HG03064 (cell line): Measurements from ENCODE around the gene HDAC1.
"Not testable (repeated sequence)": the region's sequence is repeated elsewhere in the genome, so short reads cannot be mapped to it uniquely, and the experiment has no call there.

ENCODE experiments used
- ATAC-seq: cut with Tn5 transposase; IDR thresholded peaks from one replicate; pipeline ENCODE4 v1.9.1; 2021; ENCODE audit warnings: low read depth; ENCODE audit not compliant: unreplicated experiment

The HDAC1 gene

DNA sequence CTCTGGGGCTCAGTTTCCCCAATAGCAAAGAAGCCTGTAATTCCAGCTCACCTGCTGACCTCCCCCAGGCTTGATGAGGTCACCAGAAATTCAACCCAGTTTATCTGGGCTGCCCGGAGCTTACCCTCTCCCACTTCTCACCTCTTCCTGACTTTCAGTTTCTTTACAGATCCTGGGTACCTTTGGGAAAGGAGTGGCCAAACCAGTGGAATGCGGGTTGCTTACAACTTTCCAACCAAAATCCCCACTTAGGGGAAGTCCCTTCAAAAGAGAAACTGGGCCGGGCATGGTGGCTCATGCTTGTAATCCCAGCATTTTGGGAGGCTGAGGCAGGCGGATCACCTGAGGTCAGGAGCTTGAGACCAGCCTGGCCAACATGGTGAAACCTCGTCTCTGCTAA lies 50.1 kb downstream of the HDAC1 start:
- ATAC-seq, result no peak

- no peak for ATAC-seq
These were observed 50.8 kb downstream of the HDAC1 start for GRCh38 chr1:32342704-32343103.

GRCh38 chr1:32345289-32345827 lies 53.5 kb downstream of the HDAC1 start:
- ATAC-seq, result no peak

DNA sequence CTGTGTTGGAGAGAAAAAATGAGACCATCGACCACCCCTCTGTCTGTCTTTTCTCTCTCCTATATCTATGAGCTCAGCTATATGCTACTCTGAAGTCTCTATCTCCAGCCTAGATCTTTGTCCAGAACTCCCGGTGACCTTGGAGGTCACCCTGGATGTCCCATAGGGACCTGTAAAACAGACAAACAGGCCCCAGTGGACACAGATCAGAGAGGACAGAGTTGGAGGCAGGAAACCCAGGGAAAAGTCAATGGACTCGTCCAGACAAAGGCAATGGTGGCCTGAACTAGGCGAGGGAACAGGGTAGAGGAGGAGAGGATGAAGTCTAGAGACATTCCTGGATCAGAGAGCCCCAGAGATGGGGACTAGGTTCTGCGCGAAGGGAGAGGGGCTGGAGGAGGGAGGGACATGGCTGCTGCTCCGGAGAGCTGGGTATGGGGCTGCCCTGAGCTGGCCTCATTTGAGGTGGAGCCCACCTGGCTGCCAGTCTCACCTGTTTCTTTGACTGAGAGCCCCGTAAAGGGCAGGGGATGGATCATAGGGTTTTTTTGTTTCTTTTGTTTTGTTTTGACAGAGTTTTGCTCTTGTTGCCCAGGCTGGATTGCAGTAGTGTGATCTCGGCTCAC lies 54.8 kb downstream of the HDAC1 start:
- ATAC-seq, result no peak

DNA sequence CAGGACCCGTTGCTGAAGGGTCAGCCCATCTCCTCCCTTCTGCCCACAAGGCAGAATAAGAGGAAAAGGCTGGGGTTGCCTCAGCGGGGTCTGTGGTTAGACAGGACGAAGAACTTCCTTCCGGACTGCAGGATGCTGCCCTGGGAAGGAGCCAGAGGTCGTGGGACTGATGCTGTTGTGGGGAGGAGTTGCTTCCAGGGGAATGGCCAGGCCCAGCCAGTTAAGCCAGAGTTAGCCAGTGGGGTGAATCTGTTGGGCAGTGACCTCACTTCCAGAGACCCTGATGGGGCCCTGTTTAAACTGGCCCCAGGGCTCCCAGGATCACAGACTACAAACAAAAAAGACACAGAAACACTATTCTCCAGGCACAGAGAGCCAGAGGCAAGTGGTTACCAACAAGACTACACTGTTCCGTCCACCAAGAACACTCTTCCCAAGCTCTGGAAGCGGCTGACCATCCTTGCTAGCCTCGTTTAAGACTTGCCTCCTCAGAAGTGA lies 57.4 kb downstream of the HDAC1 start:
- no peak for ATAC-seq

GRCh38 chr1:32350785-32351398 lies 59.0 kb downstream of the HDAC1 start:
- peak; percentile 41 for ATAC-seq

- peak; percentile 84 for ATAC-seq
These were observed 59.7 kb downstream of the HDAC1 start for GRCh38 chr1:32351399-32352238.

- ATAC-seq, result no peak
These were observed 60.4 kb downstream of the HDAC1 start for GRCh38 chr1:32352239-32352745.

DNA sequence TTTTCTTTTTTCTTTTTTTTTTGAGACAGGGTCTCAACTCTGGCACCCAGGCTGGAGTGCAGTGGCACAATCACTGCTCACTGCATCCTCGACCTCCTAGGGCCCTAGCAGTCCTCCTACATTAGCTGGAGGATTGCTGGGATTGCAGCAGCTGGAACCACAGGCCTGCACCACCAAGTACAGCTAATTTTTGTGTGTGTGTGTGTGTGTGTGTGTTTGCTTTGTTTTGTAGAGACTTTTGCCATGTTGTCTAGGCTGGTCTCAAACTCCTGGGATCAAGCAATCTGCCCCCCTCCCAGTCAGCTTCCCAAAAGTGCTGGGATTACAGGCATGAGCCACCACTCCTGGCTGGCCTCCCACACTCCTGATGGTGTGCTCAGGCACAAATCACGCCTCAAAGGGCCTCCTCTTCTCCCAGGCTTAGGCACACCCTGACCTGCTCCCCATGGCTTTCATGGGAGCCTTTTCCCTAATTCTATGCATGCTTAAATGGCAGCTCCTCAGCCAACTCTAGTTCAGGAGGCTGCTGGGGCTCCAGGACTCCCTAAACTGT lies 61.0 kb downstream of the HDAC1 start:
- no peak for ATAC-seq

- no peak for ATAC-seq
These were observed 61.5 kb downstream of the HDAC1 start for GRCh38 chr1:32353431-32353830.

DNA sequence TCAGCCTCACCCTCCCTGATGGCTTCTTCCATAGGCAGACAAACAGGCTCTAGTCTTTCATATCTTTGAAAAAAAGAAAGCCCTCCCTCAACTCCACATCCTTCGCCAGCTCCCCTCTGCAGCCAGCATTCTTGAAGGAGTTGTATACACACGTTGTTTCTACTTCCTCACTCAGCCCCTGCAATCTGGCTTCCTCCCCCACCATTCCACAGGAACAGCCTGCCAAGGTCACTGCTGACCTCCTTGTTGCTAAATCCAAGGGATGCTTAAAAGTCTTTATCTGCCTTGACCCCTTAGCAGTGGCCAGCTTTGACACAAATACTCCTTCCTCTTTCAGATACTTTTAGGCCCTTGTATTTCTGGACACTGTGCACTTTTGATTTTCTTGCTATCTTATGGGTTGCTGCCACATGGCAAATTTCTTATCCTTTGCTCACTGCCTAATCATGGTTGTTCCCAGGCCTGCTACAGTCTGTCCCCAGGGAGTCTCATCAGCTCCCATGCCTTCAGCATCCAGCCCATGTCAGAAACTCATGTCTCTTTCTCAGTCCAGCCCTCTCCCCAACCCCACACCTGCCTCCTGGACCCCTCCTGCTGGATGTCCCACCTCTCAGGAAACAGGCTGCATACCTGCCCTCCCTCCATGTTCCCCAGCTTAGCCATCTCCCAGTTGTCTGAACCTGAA lies 62.1 kb downstream of the HDAC1 start:
- no peak for ATAC-seq

DNA sequence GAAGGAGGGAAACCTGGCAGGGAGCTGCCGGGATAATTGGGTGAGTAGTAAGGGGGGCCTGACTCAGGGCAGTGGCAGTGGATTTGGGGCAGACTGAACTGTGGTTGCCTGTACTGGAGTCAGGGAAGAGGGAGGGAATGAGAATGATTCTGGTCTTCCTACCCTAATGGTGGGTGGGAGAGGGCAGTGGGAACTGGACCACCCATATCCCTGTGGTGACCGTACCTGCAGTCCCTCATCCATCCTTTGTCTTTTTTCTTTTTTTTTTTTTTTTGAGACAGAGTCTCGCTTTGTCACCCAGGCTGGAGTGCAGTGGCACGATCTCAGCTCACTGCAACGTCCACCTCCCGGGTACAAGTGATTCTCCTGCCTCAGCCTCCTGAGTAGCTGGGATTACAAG lies 63.9 kb downstream of the HDAC1 start:
- ATAC-seq, result not testable (repeated sequence)

- ATAC-seq, result no peak
These were observed 64.6 kb downstream of the HDAC1 start for GRCh38 chr1:32356478-32356877.

DNA sequence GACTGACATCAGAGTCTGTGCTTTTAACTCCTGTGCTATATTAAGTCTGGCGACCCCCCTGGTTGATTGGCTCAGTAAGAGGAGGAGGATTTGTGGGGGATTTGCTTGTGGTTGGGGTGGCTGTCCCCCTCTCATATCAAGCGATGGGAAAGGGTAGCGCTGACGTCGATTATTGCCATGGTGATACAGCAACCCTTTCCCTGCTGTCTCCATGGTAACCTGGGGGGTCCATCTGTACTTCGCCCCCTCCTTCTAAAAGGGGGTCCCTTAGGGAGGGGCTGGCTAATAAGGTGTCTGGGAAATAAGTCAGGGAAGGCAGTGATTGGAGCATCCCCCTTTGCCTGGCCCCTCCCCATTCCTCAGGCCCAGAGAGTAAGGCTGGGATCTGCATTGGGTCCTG lies 65.7 kb downstream of the HDAC1 start:
- ATAC-seq, result no peak

GRCh38 chr1:32358435-32358834 lies 66.6 kb downstream of the HDAC1 start:
- ATAC-seq, result no peak

DNA sequence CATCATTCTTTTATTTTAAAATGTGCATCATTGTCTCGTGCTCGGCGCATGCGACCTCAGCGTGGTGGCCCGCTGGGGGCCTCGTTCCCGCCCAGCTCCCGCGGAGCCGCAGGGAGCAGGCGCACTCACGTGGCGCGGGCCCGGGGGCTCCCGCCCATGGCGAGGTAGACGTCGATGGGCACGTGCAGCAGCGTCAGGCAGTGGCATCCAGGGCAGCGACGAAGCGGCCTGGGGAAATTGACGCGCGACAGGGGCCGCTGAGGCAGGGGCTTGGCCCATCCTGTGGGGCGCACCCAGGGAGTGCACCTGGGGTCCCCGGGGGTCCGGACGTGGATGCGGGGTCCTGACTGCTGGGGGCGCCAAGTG lies 69.4 kb downstream of the HDAC1 start:
- ATAC-seq, result no peak

DNA sequence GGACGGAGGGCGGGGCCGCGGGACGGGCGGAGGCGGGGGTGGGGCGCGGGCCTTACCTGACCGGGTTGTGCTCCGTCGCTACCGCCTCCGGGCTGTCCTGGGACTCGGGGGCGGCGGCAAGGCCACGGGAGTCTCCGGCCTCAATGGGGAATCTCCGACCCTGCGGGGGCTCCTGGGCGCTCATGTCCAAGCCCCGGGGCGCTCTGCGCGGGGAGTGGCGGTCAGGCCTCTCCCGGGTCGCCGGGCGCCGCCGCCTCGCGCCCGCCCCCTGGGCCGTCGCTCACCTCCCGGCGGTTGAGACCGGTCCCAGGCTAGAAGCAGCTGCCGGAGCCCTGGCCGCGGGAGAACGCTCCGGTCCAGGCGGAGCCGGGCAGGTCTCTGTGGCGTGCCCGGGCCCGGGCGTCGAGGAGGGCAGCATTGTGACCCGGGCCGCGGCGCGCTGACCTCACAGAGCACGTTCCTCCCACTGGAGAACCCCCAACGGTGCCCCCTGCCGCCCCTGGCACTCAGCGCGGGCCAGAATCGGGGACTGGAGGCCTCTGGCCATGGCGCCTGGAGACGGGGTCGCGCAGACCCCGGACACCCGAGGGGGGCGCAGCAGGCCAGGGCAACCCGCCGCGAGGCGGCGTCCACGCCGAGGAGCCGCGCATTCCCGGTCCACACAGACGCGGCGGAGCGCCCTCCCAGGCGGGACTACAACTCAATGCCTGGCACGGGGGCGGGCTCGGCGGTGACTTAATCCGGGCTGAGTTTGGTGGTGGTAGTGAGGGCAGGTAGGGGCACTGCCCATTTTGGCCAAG lies 70.0 kb downstream of the HDAC1 start:
- no peak for ATAC-seq

DNA sequence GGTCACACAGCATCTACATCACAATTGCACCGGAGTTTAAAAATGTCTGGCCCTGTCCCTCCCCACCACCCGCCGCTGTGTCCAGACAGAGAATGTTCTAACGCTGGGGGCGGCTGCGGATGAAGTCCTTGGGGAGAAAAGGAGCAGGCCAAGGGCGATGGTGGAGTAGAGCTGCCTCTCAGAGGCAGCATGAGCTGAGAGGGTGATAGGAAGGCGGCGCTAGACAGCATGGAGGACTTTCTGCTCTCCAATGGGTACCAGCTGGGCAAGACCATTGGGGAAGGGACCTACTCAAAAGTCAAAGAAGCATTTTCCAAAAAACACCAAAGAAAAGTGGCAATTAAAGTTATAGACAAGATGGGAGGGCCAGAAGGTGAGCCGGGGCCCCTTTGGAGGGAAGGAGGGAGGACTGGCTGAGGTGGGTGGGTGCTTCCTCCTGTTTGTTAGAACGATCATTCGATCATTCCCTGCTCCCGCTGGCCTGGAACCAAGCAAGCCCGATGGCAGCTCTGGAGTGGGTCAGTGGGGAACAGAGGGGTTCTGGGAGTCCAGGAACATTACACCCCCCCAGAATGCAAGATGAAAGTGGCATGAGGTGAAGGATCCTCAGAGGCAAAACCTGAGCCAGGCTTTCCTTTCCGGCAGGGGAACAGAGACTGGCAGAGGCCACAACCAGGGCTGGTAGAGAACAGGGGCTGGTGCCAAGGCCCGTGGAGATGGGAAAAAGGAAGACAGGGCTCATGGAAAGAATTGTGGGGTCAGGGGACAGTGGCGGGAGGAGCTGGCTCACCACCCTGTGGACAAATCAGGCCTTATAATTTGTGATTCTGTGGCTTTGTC lies 70.8 kb downstream of the HDAC1 start, which contains the start of the genes FAM229A and TSSK3:
TSS of gene FAM229A (minus strand) at position 12 of the 840 bp plus-strand sequence. CDS start 394 bp downstream, outside the sequence.
TSS of gene TSSK3 (plus strand) at position 66 of the 840 bp plus-strand sequence. CDS start at position 229, 163 bp downstream.
- no peak for ATAC-seq
